GM23338 (cell line): ENCODE measurements around the gene TRPM3.

ENCODE experiments used
- CREB1 ChIP-seq: fragments of 250-450 bp; sonication (Bioruptor Pico); IDR thresholded peaks from 2 replicates; pipeline ENCODE4 v1.5.0; 2020; ENCODE audit warnings: low read depth, mild to moderate bottlenecking, moderate library complexity
- CTCF ChIP-seq, 2 experiments: fragments of 200-600 bp in 1 of 2; sonication (generic) in 1 of 2; conservative IDR thresholded peaks; 2 replicates each; pipeline versions ENCODE4 v1.5.1 to v1.6.1; 2016 to 2017; ENCODE audit warnings: antibody characterized with exemption in 2 of 2, low read depth in 2 of 2, mild to moderate bottlenecking in 2 of 2, moderate library complexity in 1 of 2
- EZH2 ChIP-seq: fragments of 200-600 bp; sonication (generic); IDR thresholded peaks from one replicate; pipeline ENCODE4 v1.8.0; 2017; ENCODE audit warnings: antibody characterized with exemption, mild to moderate bottlenecking, low read depth; ENCODE audit not compliant: unreplicated experiment
- EZH2phosphoT487 ChIP-seq: fragments of 200-600 bp; sonication (generic); IDR thresholded peaks from one replicate; pipeline ENCODE4 v1.8.1; 2018; ENCODE audit warnings: antibody characterized with exemption; ENCODE audit not compliant: unreplicated experiment
- NANOG ChIP-seq: IDR thresholded peaks from 2 replicates; pipeline ENCODE4 v1.6.1; 2016; ENCODE audit warnings: antibody characterized with exemption, borderline replicate concordance
- POLR2AphosphoS5 ChIP-seq: IDR thresholded peaks from 2 replicates; pipeline ENCODE4 v1.6.1; 2016; ENCODE audit warnings: antibody characterized with exemption, low read depth
- STAT1 ChIP-seq: IDR thresholded peaks from one replicate; pipeline ENCODE4 v1.6.1; 2016; ENCODE audit warnings: antibody characterized with exemption; ENCODE audit not compliant: unreplicated experiment
- ZNF331 ChIP-seq: fragments of 250-450 bp; sonication (Bioruptor Pico); IDR thresholded peaks from 2 replicates; pipeline ENCODE4 v1.5.0; 2020; ENCODE audit warnings: low read depth, mild to moderate bottlenecking, moderate library complexity
- TF ChIP-seq, protein P1 (sequence below): IDR thresholded peaks from one replicate; pipeline ENCODE4 v1.6.1; 2018; ENCODE audit warnings: antibody characterized with exemption; ENCODE audit not compliant: unreplicated experiment

GRCh38 chr9:70566066-70566465 lies 555.4 kb downstream of the TRPM3 start:
- TF ChIP-seq CTCF (conservative IDR thresholded peaks at IDR 0.05; ENCODE audit: low read depth in 2 of 2) (no peak), POLR2AphosphoS5 (no peak), EZH2 (no peak), EZH2phosphoT487 (no peak), CREB1 (no peak), ZNF331 (CRISPR knock-in tag) (no peak), NANOG (no peak), STAT1 (no peak)
- TF ChIP-seq, protein P1, sequence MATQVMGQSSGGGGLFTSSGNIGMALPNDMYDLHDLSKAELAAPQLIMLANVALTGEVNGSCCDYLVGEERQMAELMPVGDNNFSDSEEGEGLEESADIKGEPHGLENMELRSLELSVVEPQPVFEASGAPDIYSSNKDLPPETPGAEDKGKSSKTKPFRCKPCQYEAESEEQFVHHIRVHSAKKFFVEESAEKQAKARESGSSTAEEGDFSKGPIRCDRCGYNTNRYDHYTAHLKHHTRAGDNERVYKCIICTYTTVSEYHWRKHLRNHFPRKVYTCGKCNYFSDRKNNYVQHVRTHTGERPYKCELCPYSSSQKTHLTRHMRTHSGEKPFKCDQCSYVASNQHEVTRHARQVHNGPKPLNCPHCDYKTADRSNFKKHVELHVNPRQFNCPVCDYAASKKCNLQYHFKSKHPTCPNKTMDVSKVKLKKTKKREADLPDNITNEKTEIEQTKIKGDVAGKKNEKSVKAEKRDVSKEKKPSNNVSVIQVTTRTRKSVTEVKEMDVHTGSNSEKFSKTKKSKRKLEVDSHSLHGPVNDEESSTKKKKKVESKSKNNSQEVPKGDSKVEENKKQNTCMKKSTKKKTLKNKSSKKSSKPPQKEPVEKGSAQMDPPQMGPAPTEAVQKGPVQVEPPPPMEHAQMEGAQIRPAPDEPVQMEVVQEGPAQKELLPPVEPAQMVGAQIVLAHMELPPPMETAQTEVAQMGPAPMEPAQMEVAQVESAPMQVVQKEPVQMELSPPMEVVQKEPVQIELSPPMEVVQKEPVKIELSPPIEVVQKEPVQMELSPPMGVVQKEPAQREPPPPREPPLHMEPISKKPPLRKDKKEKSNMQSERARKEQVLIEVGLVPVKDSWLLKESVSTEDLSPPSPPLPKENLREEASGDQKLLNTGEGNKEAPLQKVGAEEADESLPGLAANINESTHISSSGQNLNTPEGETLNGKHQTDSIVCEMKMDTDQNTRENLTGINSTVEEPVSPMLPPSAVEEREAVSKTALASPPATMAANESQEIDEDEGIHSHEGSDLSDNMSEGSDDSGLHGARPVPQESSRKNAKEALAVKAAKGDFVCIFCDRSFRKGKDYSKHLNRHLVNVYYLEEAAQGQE: no peak
